Activated T-cell treated with anti-CD3 and anti-CD28 coated beads, Interleukin-2, amount 50 U/mL, for 24 hours (primary cell): ENCODE results near the gene UBR3.

Experiments
- DNase-seq: peaks from one replicate; pipeline ENCODE4 v3.0.0-alpha.2; 2020
- H3K27ac Mint-ChIP-seq: 2 replicates; pipeline ENCODE4 v1.8.0; 2020; ENCODE audit warnings: mild to moderate bottlenecking, mixed read lengths
- H3K27me3 Mint-ChIP-seq: 2 replicates; pipeline ENCODE4 v1.8.0; 2020; ENCODE audit warnings: mixed read lengths
- H3K36me3 Mint-ChIP-seq: 2 replicates; pipeline ENCODE4 v1.8.0; 2020; ENCODE audit warnings: low read depth, mixed read lengths
- H3K4me1 Mint-ChIP-seq: 2 replicates; pipeline ENCODE4 v1.8.0; 2020; ENCODE audit warnings: low read depth, mixed read lengths
- H3K4me3 Mint-ChIP-seq: 2 replicates; pipeline ENCODE4 v1.8.0; 2020; ENCODE audit warnings: mild to moderate bottlenecking, moderate library complexity, mixed read lengths
- H3K9me3 Mint-ChIP-seq: 2 replicates; pipeline ENCODE4 v1.8.0; 2020; ENCODE audit warnings: mixed read lengths

The UBR3 gene

GRCh38 chr2:169827272-169828140, at the start of gene UBR3:
TSS of gene UBR3 (plus strand) at chr2:169827454. CDS start at chr2:169827508, 54 bp downstream.
- Mint-ChIP-seq H3K36me3 (peaks cover 42% of the 10 kb centered on the region), H3K9me3 (no peaks in the 10 kb centered on the region), H3K4me3 (peak within 1 kb of the TSS; percentile 87), H3K4me1 (peaks cover 63% of the 10 kb centered on the region), H3K27ac (peak within 1 kb of the TSS; percentile 89), H3K27me3 (no peaks in the 10 kb centered on the region)
- DNase-seq, result peak; percentile 93

- H3K36me3 Mint-ChIP-seq, result no peaks in the 10 kb centered on the region
- no peak overlapping the region for H3K27ac Mint-ChIP-seq
- DNase-seq, result no peak
- H3K27me3 Mint-ChIP-seq, result peaks cover 15% of the 10 kb centered on the region
- peaks cover 2% of the 10 kb centered on the region for H3K4me1 Mint-ChIP-seq
- no peaks in the 10 kb centered on the region for H3K9me3 Mint-ChIP-seq
- H3K4me3 Mint-ChIP-seq, result no peak overlapping the region
Measured at GRCh38 chr2:169778446-169778845, 48.8 kb upstream of the UBR3 start.

- Mint-ChIP-seq H3K4me1 (no peaks in the 10 kb centered on the region), H3K9me3 (no peaks in the 10 kb centered on the region), H3K4me3 (no peak overlapping the region), H3K27me3 (peaks cover 15% of the 10 kb centered on the region), H3K36me3 (no peaks in the 10 kb centered on the region), H3K27ac (no peak overlapping the region)
- no peak for DNase-seq
Measured at GRCh38 chr2:169781249-169782013, 45.8 kb upstream of the UBR3 start.

GRCh38 chr2:169782513-169782912, 44.7 kb upstream of the UBR3 start:
- no peaks in the 10 kb centered on the region for H3K9me3 Mint-ChIP-seq
- H3K36me3 Mint-ChIP-seq, result no peaks in the 10 kb centered on the region
- H3K27me3 Mint-ChIP-seq, result peaks cover 15% of the 10 kb centered on the region
- no peak for DNase-seq
- H3K27ac Mint-ChIP-seq, result no peak overlapping the region
- H3K4me3 Mint-ChIP-seq, result no peak overlapping the region
- no peaks in the 10 kb centered on the region for H3K4me1 Mint-ChIP-seq

GRCh38 chr2:169790581-169790980, 36.7 kb upstream of the UBR3 start:
- Mint-ChIP-seq H3K4me1 (peaks cover 6% of the 10 kb centered on the region), H3K27me3 (peaks cover 21% of the 10 kb centered on the region), H3K4me3 (no peak overlapping the region), H3K27ac (no peak overlapping the region), H3K9me3 (no peaks in the 10 kb centered on the region), H3K36me3 (no peaks in the 10 kb centered on the region)
- DNase-seq, result no peak

GRCh38 chr2:169795181-169795580, 32.1 kb upstream of the UBR3 start:
- H3K9me3 Mint-ChIP-seq, result no peaks in the 10 kb centered on the region
- peaks cover 7% of the 10 kb centered on the region for H3K36me3 Mint-ChIP-seq
- peaks cover 12% of the 10 kb centered on the region for H3K4me1 Mint-ChIP-seq
- H3K27ac Mint-ChIP-seq, result no peak overlapping the region
- no peaks in the 10 kb centered on the region for H3K27me3 Mint-ChIP-seq
- DNase-seq, result no peak
- no peak overlapping the region for H3K4me3 Mint-ChIP-seq

- H3K36me3 Mint-ChIP-seq, result peaks cover 15% of the 10 kb centered on the region
- no peak overlapping the region for H3K27ac Mint-ChIP-seq
- no peak for DNase-seq
- no peak overlapping the region for H3K4me3 Mint-ChIP-seq
- no peaks in the 10 kb centered on the region for H3K27me3 Mint-ChIP-seq
- H3K4me1 Mint-ChIP-seq, result peaks cover 19% of the 10 kb centered on the region
- no peaks in the 10 kb centered on the region for H3K9me3 Mint-ChIP-seq
Measured at GRCh38 chr2:169796441-169796840, 30.8 kb upstream of the UBR3 start.

- Mint-ChIP-seq H3K27ac (no peak overlapping the region), H3K4me1 (peaks cover 29% of the 10 kb centered on the region), H3K36me3 (peaks cover 25% of the 10 kb centered on the region), H3K27me3 (no peaks in the 10 kb centered on the region), H3K9me3 (no peaks in the 10 kb centered on the region), H3K4me3 (no peak overlapping the region)
- no peak for DNase-seq
Measured at GRCh38 chr2:169797601-169798000, 29.7 kb upstream of the UBR3 start.

- peak overlapping the region; percentile 83 for H3K4me3 Mint-ChIP-seq
- H3K27me3 Mint-ChIP-seq, result no peaks in the 10 kb centered on the region
- peaks cover 32% of the 10 kb centered on the region for H3K4me1 Mint-ChIP-seq
- no peak for DNase-seq
- H3K27ac Mint-ChIP-seq, result peak overlapping the region; percentile 86
- peaks cover 30% of the 10 kb centered on the region for H3K36me3 Mint-ChIP-seq
- H3K9me3 Mint-ChIP-seq, result no peaks in the 10 kb centered on the region
Measured at GRCh38 chr2:169798397-169798717, 28.9 kb upstream of the UBR3 start.

- peak; percentile 95 for DNase-seq
- Mint-ChIP-seq H3K9me3 (no peaks in the 10 kb centered on the region), H3K4me3 (peak within 1 kb of the TSS; percentile 83), H3K27ac (peak within 1 kb of the TSS; percentile 92), H3K4me1 (peaks cover 32% of the 10 kb centered on the region), H3K27me3 (no peaks in the 10 kb centered on the region), H3K36me3 (peaks cover 36% of the 10 kb centered on the region)
Measured at GRCh38 chr2:169798718-169799592, 28.3 kb upstream of the UBR3 start, which contains the start of gene SSB. TSS of gene SSB (plus strand) at chr2:169798871. CDS start at chr2:169800961, 2,090 bp downstream.

- no peaks in the 10 kb centered on the region for H3K9me3 Mint-ChIP-seq
- H3K36me3 Mint-ChIP-seq, result peaks cover 75% of the 10 kb centered on the region
- peak overlapping the region; percentile 47 for H3K27ac Mint-ChIP-seq
- DNase-seq, result no peak
- peaks cover 27% of the 10 kb centered on the region for H3K4me1 Mint-ChIP-seq
- no peaks in the 10 kb centered on the region for H3K27me3 Mint-ChIP-seq
- no peak overlapping the region for H3K4me3 Mint-ChIP-seq
Measured at GRCh38 chr2:169803480-169803879, 23.8 kb upstream of the UBR3 start.

GRCh38 chr2:169806586-169806985, 20.7 kb upstream of the UBR3 start:
- no peak overlapping the region for H3K4me3 Mint-ChIP-seq
- DNase-seq, result no peak
- peaks cover 87% of the 10 kb centered on the region for H3K36me3 Mint-ChIP-seq
- H3K4me1 Mint-ChIP-seq, result peaks cover 16% of the 10 kb centered on the region
- peak overlapping the region; percentile 75 for H3K27ac Mint-ChIP-seq
- no peaks in the 10 kb centered on the region for H3K9me3 Mint-ChIP-seq
- no peaks in the 10 kb centered on the region for H3K27me3 Mint-ChIP-seq

- Mint-ChIP-seq H3K4me1 (peaks cover 4% of the 10 kb centered on the region), H3K27me3 (no peaks in the 10 kb centered on the region), H3K27ac (peak overlapping the region; percentile 52), H3K36me3 (peaks cover 88% of the 10 kb centered on the region), H3K4me3 (no peak overlapping the region), H3K9me3 (no peaks in the 10 kb centered on the region)
- DNase-seq, result no peak
Measured at GRCh38 chr2:169808221-169808620, 19.0 kb upstream of the UBR3 start.

- H3K9me3 Mint-ChIP-seq, result peaks cover 5% of the 10 kb centered on the region
Measured at GRCh38 chr2:169815849-169816248, 11.4 kb upstream of the UBR3 start.

More at GRCh38 chr2:169815849-169816248, 11.4 kb upstream of the UBR3 start:
- DNase-seq, result no peak
- H3K27ac Mint-ChIP-seq, result peak overlapping the region; percentile 68
- peaks cover 97% of the 10 kb centered on the region for H3K36me3 Mint-ChIP-seq
- peaks cover 35% of the 10 kb centered on the region for H3K4me1 Mint-ChIP-seq
- H3K4me3 Mint-ChIP-seq, result no peak overlapping the region
- H3K27me3 Mint-ChIP-seq, result no peaks in the 10 kb centered on the region
